Inflammatory macrophage treated with lipopolysaccharide for 4 hours (primary cell): ENCODE results near the gene CHID1.

Source experiments
- DNase-seq: peaks from one replicate; pipeline ENCODE4 v3.0.0-alpha.2; 2020

Gene CHID1

GRCh38 chr11:844693-845644 is 65.6 kb downstream of the CHID1 start:
- DNase-seq: peak; percentile 35

GRCh38 chr11:843818-844692 is 66.6 kb downstream of the CHID1 start:
- DNase-seq: peak; percentile 71

- DNase-seq: no peak
Measured at GRCh38 chr11:843086-843734, 67.4 kb downstream of the CHID1 start.

GRCh38 chr11:842370-843002 is 68.1 kb downstream of the CHID1 start, which contains the start of the genes POLR2L and TSPAN4:
TSS of gene POLR2L (minus strand) at chr11:842529. CDS start at chr11:842508, 21 bp downstream.
TSS of gene TSPAN4 (plus strand) at chr11:842852. CDS start at chr11:850305, 7,453 bp downstream.
- peak; percentile 88 for DNase-seq

GRCh38 chr11:841981-842369 is 68.6 kb downstream of the CHID1 start:
- DNase-seq: no peak

GRCh38 chr11:839875-840617 is 70.6 kb downstream of the CHID1 start:
- DNase-seq: no peak

- no peak for DNase-seq
Measured at GRCh38 chr11:839280-839623, 71.4 kb downstream of the CHID1 start.

- no peak for DNase-seq
Measured at GRCh38 chr11:838441-839279, 72.0 kb downstream of the CHID1 start.

GRCh38 chr11:837990-838307 is 72.7 kb downstream of the CHID1 start:
- no peak for DNase-seq

- DNase-seq: no peak
Measured at GRCh38 chr11:837189-837989, 73.2 kb downstream of the CHID1 start.

- no peak for DNase-seq
Measured at GRCh38 chr11:836700-837099, 73.9 kb downstream of the CHID1 start.

- DNase-seq: no peak
Measured at GRCh38 chr11:836274-836673, 74.3 kb downstream of the CHID1 start.

- peak; percentile 49 for DNase-seq
Measured at GRCh38 chr11:834371-835316, 76.0 kb downstream of the CHID1 start.

GRCh38 chr11:833849-834311 is 76.7 kb downstream of the CHID1 start:
- no peak for DNase-seq

- peak; percentile 62 for DNase-seq
Measured at GRCh38 chr11:833114-833791, 77.4 kb downstream of the CHID1 start.

GRCh38 chr11:832529-833113 is 78.0 kb downstream of the CHID1 start, which contains the start of gene CD151:
TSS of gene CD151 (plus strand) at chr11:832952. CDS start at chr11:836070, 3,118 bp downstream.
- peak; percentile 62 for DNase-seq

- DNase-seq: no peak
Measured at GRCh38 chr11:831961-832528, 78.6 kb downstream of the CHID1 start.
